Panc1 (cell line): ENCODE measurements around the gene KRTDAP.

Experiments used
- POLR2AphosphoS5 ChIP-seq: IDR thresholded peaks from 2 replicates; pipeline ENCODE4 v1.6.1; 2012; ENCODE audit warnings: mild to moderate bottlenecking, low read depth, low read length, moderate library complexity
- SIN3A ChIP-seq: IDR thresholded peaks from 2 replicates; pipeline ENCODE4 v1.6.1; 2012; ENCODE audit warnings: low read depth, mild to moderate bottlenecking, low read length, moderate library complexity, borderline replicate concordance; ENCODE audit not compliant: insufficient read depth
- TF ChIP-seq, protein P1 (sequence below): fragments of 450-650 bp; IDR thresholded peaks from 2 replicates; pipeline ENCODE4 v1.5.1; 2017; ENCODE audit warnings: mild to moderate bottlenecking
- TF ChIP-seq, protein P2 (sequence below), 2 experiments: IDR thresholded peaks; 2 replicates each; pipeline ENCODE4 v1.6.1; 2011 to 2012; ENCODE audit warnings: low read depth in 2 of 2, control low read depth in 1 of 2, low read length in 1 of 2, mild to moderate bottlenecking in 1 of 2, moderate library complexity in 1 of 2; ENCODE audit not compliant: insufficient read depth in 1 of 2

DNA sequence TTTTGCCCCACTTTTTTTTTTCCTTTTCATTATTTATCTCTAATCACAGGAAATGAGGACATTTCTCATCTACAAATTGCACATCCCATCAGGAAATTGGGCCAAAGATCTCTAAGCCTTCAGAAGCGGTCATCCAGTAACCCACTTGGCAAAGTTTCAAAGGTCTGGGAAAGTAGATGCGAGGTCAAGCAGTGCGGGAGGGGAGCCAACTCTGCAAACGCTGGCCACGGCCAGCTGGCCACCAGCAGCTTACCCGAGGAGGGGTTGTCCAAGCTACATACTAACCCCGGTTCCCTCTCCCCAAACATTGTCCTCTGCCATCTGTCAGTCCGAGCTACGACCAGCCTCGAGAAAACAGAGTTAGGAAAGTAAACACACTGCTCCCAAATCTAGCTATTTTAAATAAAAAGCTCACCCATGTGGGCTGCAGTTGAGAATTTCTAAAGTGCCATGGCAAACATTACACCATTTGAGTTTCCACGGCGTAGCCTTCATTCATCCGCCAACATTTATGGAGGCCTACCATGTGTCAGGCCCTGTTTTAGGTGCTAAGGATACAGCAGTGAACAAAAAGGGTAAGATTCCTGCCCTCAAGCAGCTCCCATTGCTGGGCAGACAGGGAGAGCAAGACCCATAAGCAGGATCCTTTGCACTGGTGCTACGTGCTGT lies 30.7 kb downstream of the KRTDAP start:
- TF ChIP-seq, protein P1, sequence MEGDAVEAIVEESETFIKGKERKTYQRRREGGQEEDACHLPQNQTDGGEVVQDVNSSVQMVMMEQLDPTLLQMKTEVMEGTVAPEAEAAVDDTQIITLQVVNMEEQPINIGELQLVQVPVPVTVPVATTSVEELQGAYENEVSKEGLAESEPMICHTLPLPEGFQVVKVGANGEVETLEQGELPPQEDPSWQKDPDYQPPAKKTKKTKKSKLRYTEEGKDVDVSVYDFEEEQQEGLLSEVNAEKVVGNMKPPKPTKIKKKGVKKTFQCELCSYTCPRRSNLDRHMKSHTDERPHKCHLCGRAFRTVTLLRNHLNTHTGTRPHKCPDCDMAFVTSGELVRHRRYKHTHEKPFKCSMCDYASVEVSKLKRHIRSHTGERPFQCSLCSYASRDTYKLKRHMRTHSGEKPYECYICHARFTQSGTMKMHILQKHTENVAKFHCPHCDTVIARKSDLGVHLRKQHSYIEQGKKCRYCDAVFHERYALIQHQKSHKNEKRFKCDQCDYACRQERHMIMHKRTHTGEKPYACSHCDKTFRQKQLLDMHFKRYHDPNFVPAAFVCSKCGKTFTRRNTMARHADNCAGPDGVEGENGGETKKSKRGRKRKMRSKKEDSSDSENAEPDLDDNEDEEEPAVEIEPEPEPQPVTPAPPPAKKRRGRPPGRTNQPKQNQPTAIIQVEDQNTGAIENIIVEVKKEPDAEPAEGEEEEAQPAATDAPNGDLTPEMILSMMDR = no peak
- TF ChIP-seq POLR2AphosphoS5 (no peak), SIN3A (no peak)
- TF ChIP-seq, protein P2, sequence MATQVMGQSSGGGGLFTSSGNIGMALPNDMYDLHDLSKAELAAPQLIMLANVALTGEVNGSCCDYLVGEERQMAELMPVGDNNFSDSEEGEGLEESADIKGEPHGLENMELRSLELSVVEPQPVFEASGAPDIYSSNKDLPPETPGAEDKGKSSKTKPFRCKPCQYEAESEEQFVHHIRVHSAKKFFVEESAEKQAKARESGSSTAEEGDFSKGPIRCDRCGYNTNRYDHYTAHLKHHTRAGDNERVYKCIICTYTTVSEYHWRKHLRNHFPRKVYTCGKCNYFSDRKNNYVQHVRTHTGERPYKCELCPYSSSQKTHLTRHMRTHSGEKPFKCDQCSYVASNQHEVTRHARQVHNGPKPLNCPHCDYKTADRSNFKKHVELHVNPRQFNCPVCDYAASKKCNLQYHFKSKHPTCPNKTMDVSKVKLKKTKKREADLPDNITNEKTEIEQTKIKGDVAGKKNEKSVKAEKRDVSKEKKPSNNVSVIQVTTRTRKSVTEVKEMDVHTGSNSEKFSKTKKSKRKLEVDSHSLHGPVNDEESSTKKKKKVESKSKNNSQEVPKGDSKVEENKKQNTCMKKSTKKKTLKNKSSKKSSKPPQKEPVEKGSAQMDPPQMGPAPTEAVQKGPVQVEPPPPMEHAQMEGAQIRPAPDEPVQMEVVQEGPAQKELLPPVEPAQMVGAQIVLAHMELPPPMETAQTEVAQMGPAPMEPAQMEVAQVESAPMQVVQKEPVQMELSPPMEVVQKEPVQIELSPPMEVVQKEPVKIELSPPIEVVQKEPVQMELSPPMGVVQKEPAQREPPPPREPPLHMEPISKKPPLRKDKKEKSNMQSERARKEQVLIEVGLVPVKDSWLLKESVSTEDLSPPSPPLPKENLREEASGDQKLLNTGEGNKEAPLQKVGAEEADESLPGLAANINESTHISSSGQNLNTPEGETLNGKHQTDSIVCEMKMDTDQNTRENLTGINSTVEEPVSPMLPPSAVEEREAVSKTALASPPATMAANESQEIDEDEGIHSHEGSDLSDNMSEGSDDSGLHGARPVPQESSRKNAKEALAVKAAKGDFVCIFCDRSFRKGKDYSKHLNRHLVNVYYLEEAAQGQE (IDR thresholded peaks at IDR 0.05; ENCODE audit: insufficient read depth in 1 of 2, low read depth in 2 of 2, low read length in 1 of 2) = no peak
